RWPE1 (cell line): ENCODE data around the gene AAGAB.

ENCODE experiments used
- CTCF ChIA-PET: fragments of 350-600 bp; sonication (Branson Sonifier 250); formaldehyde crosslinking; extraction: SDS; loops from one replicate; lab custom pipeline; 2021; lab: Yijun Ruan, JAX
- POLR2A ChIA-PET: fragments of 400-600 bp; formaldehyde crosslinking; extraction: SDS; loops from one replicate; lab custom pipeline; 2020; ENCODE audit warnings: antibody characterized with exemption; ENCODE audit not compliant: low non-redundant PET; lab: Yijun Ruan, JAX
- DNase-seq: peaks from one replicate; pipeline ENCODE4 v3.0.0; 2012; ENCODE audit warnings: low spot score
- H3K27ac ChIP-seq: fragments of 450-650 bp; 2 replicates; pipeline ENCODE4 v1.5.1; 2017
- CTCF ChIP-seq: fragments of 450-650 bp; conservative IDR thresholded peaks from 2 replicates; pipeline ENCODE4 v1.5.1; 2017; ENCODE audit warnings: low read depth, mild to moderate bottlenecking

The AAGAB gene

GRCh38 chr15:67215102-67215501 lies 39.4 kb downstream of the AAGAB start:
- CTCF ChIA-PET: interaction anchor here (0.6 kb wide), 1 partner anchor 53 kb away, joined by 3 read pairs; no protein-coding TSS in a partner anchor
- no peak overlapping the region for H3K27ac ChIP-seq
- DNase-seq: no peak
- POLR2A ChIA-PET: no interaction called here
- no peak for TF ChIP-seq CTCF

GRCh38 chr15:67212684-67213367 lies 41.6 kb downstream of the AAGAB start:
- H3K27ac ChIP-seq: no peak overlapping the region
- DNase-seq: no peak
- no peak for TF ChIP-seq CTCF
- ChIA-PET POLR2A (no interaction called here), CTCF (no interaction called here)

- no peak for DNase-seq
- no peak overlapping the region for H3K27ac ChIP-seq
- POLR2A ChIA-PET: no interaction called here
- no peak for TF ChIP-seq CTCF
- CTCF ChIA-PET: no interaction called here
Measured at GRCh38 chr15:67210555-67211168, 43.8 kb downstream of the AAGAB start.

GRCh38 chr15:67208396-67208795 lies 46.1 kb downstream of the AAGAB start:
- no peak for DNase-seq
- CTCF ChIA-PET: no interaction called here

GRCh38 chr15:67207555-67208207 lies 46.8 kb downstream of the AAGAB start:
- CTCF ChIA-PET: no interaction called here
- no peak for DNase-seq
- no peak for TF ChIP-seq CTCF
- POLR2A ChIA-PET: interaction anchor here (0.6 kb wide), 1 partner anchor 92 kb away, joined by 3 read pairs; no protein-coding TSS in a partner anchor
- H3K27ac ChIP-seq: no peak overlapping the region

More at GRCh38 chr15:67208396-67208795, 46.1 kb downstream of the AAGAB start:
- POLR2A ChIA-PET: interaction anchor here (0.6 kb wide), 1 partner anchor 93 kb away, joined by 3 read pairs; no protein-coding TSS in a partner anchor
- no peak overlapping the region for H3K27ac ChIP-seq
- TF ChIP-seq CTCF: no peak

- ChIA-PET POLR2A (no interaction called here), CTCF (no interaction called here)
- TF ChIP-seq CTCF: no peak
- no peak overlapping the region for H3K27ac ChIP-seq
- DNase-seq: no peak
Measured at GRCh38 chr15:67202991-67203390, 51.5 kb downstream of the AAGAB start.
